Uterus (tissue), 2 donors: ENCODE results near the gene IRX5.
A peak's percentile ranks its signal among the peaks of the same experiment; 100 is the strongest.

Experiments used
- CTCF ChIP-seq, 4 experiments: fragments of 200-600 bp in 2 of 4; fragments of 450-650 bp in 2 of 4; sonication (generic) in 2 of 4; IDR thresholded peaks; one replicate each; pipeline ENCODE4 v1.5.1; 2016 to 2019; ENCODE audit warnings: antibody characterized with exemption in 4 of 4, mild to moderate bottlenecking in 2 of 4, moderate library complexity in 1 of 4
- POLR2A ChIP-seq, 2 donors: fragments of 450-650 bp; IDR thresholded peaks; one replicate each; pipeline ENCODE4 v1.6.1; 2016; ENCODE audit warnings: antibody characterized with exemption in 2 of 2, mild to moderate bottlenecking in 1 of 2, moderate library complexity in 1 of 2

GRCh38 chr16:54928411-54929089, 2.1 kb upstream of the IRX5 start:
- TF ChIP-seq POLR2A (IDR thresholded peaks at IDR 0.05) (peak in 1 of 2 donors; percentile 13), CTCF (IDR thresholded peaks at IDR 0.05) (peak in 2 of 4 experiments; percentile 31 to 53)
